Thymus (tissue), 14 donors: ENCODE data around the gene ETV2. TPM values are rescaled to one million over a fixed set of nuclear protein-coding genes. Genes with fewer than 3 reads are reported as not detected.
"Not testable (repeated sequence)": the region's sequence is repeated elsewhere in the genome, so short reads cannot be mapped to it uniquely, and the experiment has no call there.

Experiments
- DNase-seq, 9 donors: peaks; one replicate each; pipeline ENCODE4 v3.0.0-alpha.2; 2013; ENCODE audit warnings: low spot score in 9 of 9, low read depth in 6 of 9, missing footprints in 1 of 9
- H3K27ac ChIP-seq, 2 donors: one replicate each; pipeline ENCODE4 v1.5.1; 2013; ENCODE audit warnings: control low read depth in 1 of 2, low read depth in 1 of 2, low read length in 1 of 2, mild to moderate bottlenecking in 1 of 2, moderate library complexity in 1 of 2
- H3K27me3 ChIP-seq, 2 donors: one replicate each; pipeline ENCODE4 v1.5.1; 2013; ENCODE audit warnings: low read length in 1 of 2; ENCODE audit not compliant: control insufficient read depth in 2 of 2, insufficient read depth in 1 of 2
- H3K36me3 ChIP-seq, 2 donors: one replicate each; pipeline ENCODE4 v1.5.1; 2013; ENCODE audit warnings: low read length in 1 of 2, mild to moderate bottlenecking in 1 of 2, moderate library complexity in 1 of 2; ENCODE audit not compliant: control insufficient read depth in 2 of 2, insufficient read depth in 2 of 2
- H3K4me1 ChIP-seq, 2 donors: one replicate each; pipeline ENCODE4 v1.5.1; 2013; ENCODE audit warnings: low read length in 2 of 2; ENCODE audit not compliant: control insufficient read depth in 2 of 2, insufficient read depth in 2 of 2
- H3K4me3 ChIP-seq, 2 donors: one replicate each; pipeline ENCODE4 v1.5.1; 2013; ENCODE audit warnings: low read length in 2 of 2, control low read depth in 1 of 2, mild to moderate bottlenecking in 1 of 2
- H3K9me3 ChIP-seq, 2 donors: one replicate each; pipeline ENCODE4 v1.5.1; 2013; ENCODE audit warnings: low read length in 1 of 2, mild to moderate bottlenecking in 1 of 2; ENCODE audit not compliant: control insufficient read depth in 2 of 2, insufficient read depth in 1 of 2
- WGBS: extraction: QIAGEN DNeasy Blood & Tissue Kit; methylation state at CpG from one replicate; pipeline ENCODE4 v1.1.7; 2013; 5-methylcytosine and 5-hydroxymethylcytosine counted together
- long read RNA-seq, 10 donors: transcript quantifications; one replicate each; lab custom pipeline, GENCODE V29; 2026
- polyA plus RNA-seq: library from polyadenylated mRNA; stranded (reverse); fragments of 200-250 nt; gene quantifications from one replicate; pipeline ENCODE4 v1.2.3, GENCODE V29; 2013
- total RNA-seq: library from RNA; stranded (reverse); fragments of 120-200 nt; gene quantifications from one replicate; pipeline ENCODE4 v1.2.4, GENCODE V29; 2013
- donor health status: healthy.

ETV2 gene, protein sequence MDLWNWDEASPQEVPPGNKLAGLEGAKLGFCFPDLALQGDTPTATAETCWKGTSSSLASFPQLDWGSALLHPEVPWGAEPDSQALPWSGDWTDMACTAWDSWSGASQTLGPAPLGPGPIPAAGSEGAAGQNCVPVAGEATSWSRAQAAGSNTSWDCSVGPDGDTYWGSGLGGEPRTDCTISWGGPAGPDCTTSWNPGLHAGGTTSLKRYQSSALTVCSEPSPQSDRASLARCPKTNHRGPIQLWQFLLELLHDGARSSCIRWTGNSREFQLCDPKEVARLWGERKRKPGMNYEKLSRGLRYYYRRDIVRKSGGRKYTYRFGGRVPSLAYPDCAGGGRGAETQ
- total RNA-seq (0.76 TPM), polyA plus RNA-seq (1.5 TPM)
- long read RNA-seq, donor 1, result 0 reads
- long read RNA-seq, donor 2, partial matches to known transcripts, result 0 of 1 reads
- long read RNA-seq, donor 2, other reads (novel, unspliced or antisense), result 0 of 1 reads
- long read RNA-seq, donor 3, result 0 reads
- long read RNA-seq, donor 4, result 0 reads
- long read RNA-seq, donor 5, result 0 reads
- long read RNA-seq, donor 6, result 0 reads
- long read RNA-seq, donor 7, result 0 reads
- long read RNA-seq, donor 8, result 0 reads
- long read RNA-seq, donor 9, result 0 reads
- long read RNA-seq, donor 10, result 0 reads

GRCh38 chr19:35641515-35642151, at the start of gene ETV2:
Gene ETV2 (plus strand): TSS chr19:35641745. CDS start chr19:35642461, 716 bp downstream.
- Histone ChIP-seq H3K9me3 (no peaks in the 10 kb centered on the region), H3K4me1 (peaks cover 24 to 47% of the 10 kb centered on the region in 2 donors), H3K36me3 (peaks cover 18 to 19% of the 10 kb centered on the region in 2 donors), H3K27ac (peak within 1 kb of the TSS in 1 of 2 donors; percentile 42), H3K4me3 (peak within 1 kb of the TSS; percentile 9 to 37), H3K27me3 (peaks cover 0 to 13% of the 10 kb centered on the region in 2 donors)
- WGBS, result 22% methylated on average over 28 of the region's 28 CpGs
- peak in 5 of 9 donors; percentile 50 to 74 (median 61) for DNase-seq

DNA sequence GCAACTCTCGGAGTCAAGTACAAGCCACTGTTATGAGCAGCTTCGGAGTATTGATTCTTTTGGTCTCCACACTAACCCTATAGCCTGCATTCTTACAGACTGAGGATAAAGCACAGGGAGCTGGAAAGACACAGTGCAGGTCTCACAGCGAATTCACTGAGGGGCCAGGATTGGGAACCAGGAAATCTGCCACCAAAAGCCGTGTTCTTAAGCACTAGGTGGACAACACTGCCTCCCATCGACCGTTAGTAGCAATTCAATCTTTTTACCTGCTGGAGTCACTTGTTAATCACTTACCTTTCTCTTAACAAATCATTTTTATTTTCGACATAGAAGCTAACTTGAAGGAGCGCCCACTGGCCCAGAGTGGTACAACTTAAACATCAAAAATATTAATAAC, 49.3 kb upstream of the ETV2 start:
- H3K27ac ChIP-seq, result no peak overlapping the region
- no peaks in the 10 kb centered on the region for H3K36me3 ChIP-seq
- WGBS, result 28% methylated on average over 8 of the region's 8 CpGs
- no peak overlapping the region for H3K4me3 ChIP-seq
- H3K27me3 ChIP-seq, result no peaks in the 10 kb centered on the region
- peak in 3 of 9 donors; percentile 4 to 24 (median 24) for DNase-seq
- H3K4me1 ChIP-seq, result no peaks in the 10 kb centered on the region
- H3K9me3 ChIP-seq, result no peaks in the 10 kb centered on the region

DNA sequence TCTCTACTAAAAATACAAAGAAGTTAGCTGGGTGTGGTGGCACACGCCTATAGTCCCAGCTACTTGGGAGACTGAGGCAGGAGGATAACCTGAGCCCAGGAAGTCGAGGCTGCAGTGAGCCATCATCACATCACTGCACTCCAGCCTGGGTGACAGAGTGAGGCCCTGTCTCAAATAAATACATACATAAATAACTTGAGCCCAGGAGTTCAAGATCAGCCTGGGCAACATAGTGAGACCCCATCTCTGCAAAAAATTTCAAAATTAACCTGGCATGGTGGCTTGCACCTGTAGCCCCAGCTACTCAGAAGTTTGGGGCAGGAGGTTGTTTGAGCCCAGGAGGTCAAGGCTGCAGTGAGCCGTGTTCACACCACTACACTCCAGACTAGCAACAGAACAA, 46.5 kb upstream of the ETV2 start:
- not testable (repeated sequence) for H3K27ac ChIP-seq, DNase-seq, H3K27me3 ChIP-seq, H3K9me3 ChIP-seq, H3K4me3 ChIP-seq, H3K4me1 ChIP-seq, H3K36me3 ChIP-seq
- 92% methylated on average over 3 of the region's 3 CpGs for WGBS

DNA sequence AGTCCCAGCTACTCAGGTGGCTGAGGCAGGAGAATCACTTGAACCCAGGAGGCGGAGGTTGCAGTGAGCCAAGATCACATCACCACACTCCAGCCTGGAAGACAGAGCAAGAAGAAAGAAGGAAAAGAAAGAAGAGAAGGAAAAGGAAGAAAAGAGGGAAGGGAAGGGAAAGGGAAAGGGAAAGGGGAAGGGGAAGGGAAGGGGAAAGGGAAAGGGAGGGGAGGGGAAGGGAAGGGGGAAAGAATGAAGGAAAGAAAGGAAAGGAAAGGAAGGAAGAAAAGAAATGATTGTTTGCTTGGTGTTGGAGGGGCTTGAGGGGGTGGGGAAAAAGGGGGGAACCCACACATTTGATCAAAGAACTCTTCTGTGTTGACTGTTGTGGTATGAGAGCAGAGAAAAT, 45.6 kb upstream of the ETV2 start:
- DNase-seq, result no peak
- no peak overlapping the region for H3K4me3 ChIP-seq
- H3K27me3 ChIP-seq, result no peaks in the 10 kb centered on the region
- H3K4me1 ChIP-seq, result no peaks in the 10 kb centered on the region
- no peak overlapping the region for H3K27ac ChIP-seq
- WGBS, result 100% methylated on average over 1 of the region's 1 CpG
- H3K9me3 ChIP-seq, result no peaks in the 10 kb centered on the region
- H3K36me3 ChIP-seq, result no peaks in the 10 kb centered on the region

DNA sequence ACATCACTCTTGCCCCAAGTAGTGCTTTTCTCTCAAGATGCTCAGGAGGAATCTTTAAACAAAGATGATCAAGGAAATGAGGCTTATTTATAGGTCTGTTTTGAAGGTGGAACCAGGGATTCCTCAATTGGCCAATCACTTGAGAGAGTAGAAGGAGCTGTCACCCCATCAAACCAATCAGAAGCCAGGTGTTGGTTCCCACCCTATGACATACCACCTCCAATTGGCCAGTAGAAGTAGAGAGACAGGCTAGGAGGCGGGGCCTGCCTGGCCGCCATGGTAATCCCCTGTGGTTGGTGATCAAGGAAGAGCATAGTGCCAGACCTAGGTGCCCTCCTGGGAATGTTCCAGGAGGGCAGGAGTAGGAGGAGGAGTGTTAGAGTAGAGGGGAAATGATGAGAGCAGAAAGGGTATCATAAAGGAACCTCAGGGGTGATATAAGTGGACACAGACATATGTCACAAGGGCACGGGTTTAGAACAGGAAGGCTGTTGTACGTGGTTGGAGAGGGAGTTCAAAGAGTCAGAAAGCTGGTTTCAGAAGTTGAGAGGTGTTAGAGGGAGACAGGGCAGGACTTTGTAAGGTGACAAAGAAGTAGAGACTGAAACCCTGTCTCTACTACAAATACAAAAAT, 45.1 kb upstream of the ETV2 start:
- no peaks in the 10 kb centered on the region for H3K4me1 ChIP-seq
- 68% methylated on average over 4 of the region's 4 CpGs for WGBS
- no peak overlapping the region for H3K27ac ChIP-seq
- no peaks in the 10 kb centered on the region for H3K9me3 ChIP-seq
- H3K27me3 ChIP-seq, result no peaks in the 10 kb centered on the region
- no peak overlapping the region for H3K4me3 ChIP-seq
- no peaks in the 10 kb centered on the region for H3K36me3 ChIP-seq
- no peak for DNase-seq

GRCh38 chr19:35601971-35602370, 39.6 kb upstream of the ETV2 start:
- 92% methylated on average over 3 of the region's 3 CpGs for WGBS
- DNase-seq, result no peak
- Histone ChIP-seq H3K36me3 (no peaks in the 10 kb centered on the region), H3K27ac (no peak overlapping the region), H3K9me3 (no peaks in the 10 kb centered on the region), H3K4me1 (no peaks in the 10 kb centered on the region), H3K27me3 (no peaks in the 10 kb centered on the region), H3K4me3 (no peak overlapping the region)

- 96% methylated on average over 4 of the region's 4 CpGs for WGBS
- not testable (repeated sequence) for H3K4me1 ChIP-seq, H3K27ac ChIP-seq, H3K9me3 ChIP-seq, H3K36me3 ChIP-seq, DNase-seq, H3K4me3 ChIP-seq, H3K27me3 ChIP-seq
These were observed 37.1 kb upstream of the ETV2 start for GRCh38 chr19:35604436-35604835.

DNA sequence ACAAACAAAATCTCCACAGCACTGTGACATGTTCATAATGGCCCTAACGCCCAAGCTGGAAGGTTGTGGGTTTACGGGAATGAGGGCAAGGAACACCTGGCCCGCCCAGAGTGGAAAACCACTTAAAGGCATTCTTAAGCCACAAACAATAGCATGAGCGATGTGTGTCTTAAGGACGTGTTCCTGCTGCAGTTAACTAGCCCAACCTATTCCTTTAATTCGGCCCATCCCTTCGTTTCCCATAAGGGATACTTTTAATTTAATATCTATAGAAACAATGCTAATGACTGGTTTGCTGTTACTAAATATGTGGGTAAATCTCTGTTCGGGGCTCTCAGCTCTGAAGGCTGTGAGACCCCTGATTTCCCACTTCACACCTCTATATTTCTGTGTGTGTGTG, 34.4 kb upstream of the ETV2 start:
- H3K27me3 ChIP-seq, H3K4me3 ChIP-seq, H3K36me3 ChIP-seq, H3K4me1 ChIP-seq, H3K9me3 ChIP-seq, DNase-seq, H3K27ac ChIP-seq: not testable (repeated sequence)
- 87% methylated on average over 8 of the region's 8 CpGs for WGBS

DNA sequence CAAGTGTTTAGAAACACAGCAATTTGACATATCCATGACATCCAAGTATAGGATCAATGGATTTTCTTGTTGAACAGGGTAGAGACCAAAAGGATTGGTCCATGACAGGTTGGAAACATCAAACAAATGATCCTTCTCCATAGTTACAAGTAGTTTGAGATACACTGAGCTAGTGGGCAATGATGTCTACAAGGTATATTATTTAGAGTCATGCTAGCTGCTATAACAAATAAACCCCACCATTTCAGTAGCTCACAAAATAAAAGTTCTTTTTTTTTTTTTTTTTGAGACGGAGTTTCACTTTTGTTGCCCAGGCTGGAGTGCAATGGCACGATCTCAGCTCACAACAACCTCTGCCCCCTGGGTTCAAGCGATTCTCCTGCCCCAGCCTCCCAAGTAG, 33.9 kb upstream of the ETV2 start:
- 90% methylated on average over 3 of the region's 3 CpGs for WGBS

More for the DNA sequence above, 33.9 kb upstream of the ETV2 start:
- Histone ChIP-seq H3K9me3 (no peaks in the 10 kb centered on the region), H3K4me3 (no peak overlapping the region), H3K27me3 (no peaks in the 10 kb centered on the region), H3K27ac (no peak overlapping the region), H3K4me1 (peaks cover 3 to 11% of the 10 kb centered on the region in 2 donors), H3K36me3 (no peaks in the 10 kb centered on the region)
- DNase-seq, result no peak
